ENCODE results near the gene GPR52. TPM values are rescaled to one million over a fixed set of nuclear protein-coding genes. Genes with fewer than 3 reads are reported as not detected.

The GPR52 gene
- polyA plus RNA-seq, 1 donor from 2014 or later: not detected

DNA sequence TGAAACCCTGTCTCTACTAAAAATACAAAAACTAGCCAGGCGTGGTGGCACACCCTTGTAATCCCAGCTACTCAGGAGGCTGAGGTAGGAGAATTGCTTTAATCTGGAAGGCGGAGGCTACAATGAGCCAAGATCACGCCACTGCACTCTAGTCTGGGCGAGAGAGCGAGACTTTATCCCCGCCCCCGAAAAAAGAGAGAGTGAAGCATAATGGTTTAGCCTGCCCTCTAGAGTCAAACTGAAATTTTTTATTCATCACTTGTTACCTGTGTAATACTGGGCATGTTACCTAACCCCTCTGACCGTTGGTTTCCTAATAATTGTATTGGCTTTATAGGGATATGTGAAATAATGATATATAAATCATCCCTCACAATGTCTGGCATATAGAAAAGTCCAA lies 18.8 kb downstream of the GPR52 start:
- no peak overlapping the region for H3K27ac ChIP-seq (ENCODE audit: low read length)
- no peaks in the 10 kb centered on the region for H3K79me2 ChIP-seq (replicated peaks; ENCODE audit: insufficient read depth, low read length)
- TF ChIP-seq REST (IDR thresholded peaks at IDR 0.05; ENCODE audit: borderline replicate concordance) (no peak), POLR2AphosphoS5 (IDR thresholded peaks at IDR 0.05) (no peak), TAF1 (IDR thresholded peaks at IDR 0.05; ENCODE audit: low read depth) (no peak), MXI1 (conservative IDR thresholded peaks at IDR 0.05; ENCODE audit: poor library complexity, severe bottlenecking) (no peak), EZH2 (IDR thresholded peaks at IDR 0.05; ENCODE audit: borderline replicate concordance, insufficient read depth, low read length, poor library complexity, severe bottlenecking) (no peak), EP300 (conservative IDR thresholded peaks at IDR 0.05; ENCODE audit: poor library complexity, severe bottlenecking) (no peak), SMC3 (conservative IDR thresholded peaks at IDR 0.05; ENCODE audit: poor library complexity) (no peak), RAD21 (conservative IDR thresholded peaks at IDR 0.05) (no peak)
- TF ChIP-seq, protein P1, sequence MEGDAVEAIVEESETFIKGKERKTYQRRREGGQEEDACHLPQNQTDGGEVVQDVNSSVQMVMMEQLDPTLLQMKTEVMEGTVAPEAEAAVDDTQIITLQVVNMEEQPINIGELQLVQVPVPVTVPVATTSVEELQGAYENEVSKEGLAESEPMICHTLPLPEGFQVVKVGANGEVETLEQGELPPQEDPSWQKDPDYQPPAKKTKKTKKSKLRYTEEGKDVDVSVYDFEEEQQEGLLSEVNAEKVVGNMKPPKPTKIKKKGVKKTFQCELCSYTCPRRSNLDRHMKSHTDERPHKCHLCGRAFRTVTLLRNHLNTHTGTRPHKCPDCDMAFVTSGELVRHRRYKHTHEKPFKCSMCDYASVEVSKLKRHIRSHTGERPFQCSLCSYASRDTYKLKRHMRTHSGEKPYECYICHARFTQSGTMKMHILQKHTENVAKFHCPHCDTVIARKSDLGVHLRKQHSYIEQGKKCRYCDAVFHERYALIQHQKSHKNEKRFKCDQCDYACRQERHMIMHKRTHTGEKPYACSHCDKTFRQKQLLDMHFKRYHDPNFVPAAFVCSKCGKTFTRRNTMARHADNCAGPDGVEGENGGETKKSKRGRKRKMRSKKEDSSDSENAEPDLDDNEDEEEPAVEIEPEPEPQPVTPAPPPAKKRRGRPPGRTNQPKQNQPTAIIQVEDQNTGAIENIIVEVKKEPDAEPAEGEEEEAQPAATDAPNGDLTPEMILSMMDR (IDR thresholded peaks at IDR 0.05; ENCODE audit: poor library complexity, severe bottlenecking): no peak
- H3K36me3 ChIP-seq (ENCODE audit: insufficient read depth, low read length): no peaks in the 10 kb centered on the region
- H3K9ac ChIP-seq (ENCODE audit: low read length): no peak overlapping the region
- no peaks in the 10 kb centered on the region for H3K27me3 ChIP-seq (ENCODE audit: insufficient read depth, low read depth, low read length)
- no peaks in the 10 kb centered on the region for H4K20me1 ChIP-seq (ENCODE audit: insufficient read depth)
- no peak overlapping the region for H3K4me3 ChIP-seq (ENCODE audit: low read length)
- H2AFZ ChIP-seq (ENCODE audit: low read depth, low read length): no peak overlapping the region
- H3K9me2 ChIP-seq (ENCODE audit: insufficient read depth, low read length): no peaks in the 10 kb centered on the region
- H3F3A ChIP-seq (ENCODE audit: insufficient read depth, low read length, poor library complexity, severe bottlenecking): no peaks in the 10 kb centered on the region
- H3K4me2 ChIP-seq (ENCODE audit: low read length): no peak overlapping the region
- H3K9me3 ChIP-seq (ENCODE audit: low read length): no peaks in the 10 kb centered on the region

DNA sequence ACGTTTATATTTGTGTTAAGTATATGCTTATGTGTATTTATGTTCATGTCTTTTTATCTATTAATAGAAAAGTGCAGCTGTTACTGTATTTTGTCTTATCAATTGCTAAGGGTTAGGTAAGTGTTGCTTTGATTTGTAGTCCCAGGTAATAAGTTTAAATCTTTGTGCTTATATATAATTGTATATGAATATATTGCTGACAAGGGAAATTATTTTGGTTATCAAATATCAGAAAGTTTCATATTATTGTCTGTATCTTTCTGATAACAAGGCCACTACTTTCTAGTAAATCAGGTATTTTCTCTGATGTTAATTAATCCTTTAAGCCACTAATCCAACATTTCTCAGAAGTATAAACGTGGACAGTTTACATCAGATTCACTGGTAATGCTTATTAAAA lies 21.3 kb downstream of the GPR52 start:
- no peak overlapping the region for H3K27ac ChIP-seq (ENCODE audit: low read length)
- no peaks in the 10 kb centered on the region for H3F3A ChIP-seq (ENCODE audit: insufficient read depth, low read length, poor library complexity, severe bottlenecking)
- H3K27me3 ChIP-seq (ENCODE audit: insufficient read depth, low read depth, low read length): no peaks in the 10 kb centered on the region
- H4K20me1 ChIP-seq (ENCODE audit: insufficient read depth): no peaks in the 10 kb centered on the region
- H2AFZ ChIP-seq (ENCODE audit: low read depth, low read length): no peak overlapping the region
- no peaks in the 10 kb centered on the region for H3K36me3 ChIP-seq (ENCODE audit: insufficient read depth, low read length)
- no peak overlapping the region for H3K4me3 ChIP-seq (ENCODE audit: low read length)
- H3K9ac ChIP-seq (ENCODE audit: low read length): no peak overlapping the region
- H3K79me2 ChIP-seq (replicated peaks; ENCODE audit: insufficient read depth, low read length): no peaks in the 10 kb centered on the region
- TF ChIP-seq EP300 (conservative IDR thresholded peaks at IDR 0.05; ENCODE audit: poor library complexity, severe bottlenecking) (no peak), SMC3 (conservative IDR thresholded peaks at IDR 0.05; ENCODE audit: poor library complexity) (no peak), MXI1 (conservative IDR thresholded peaks at IDR 0.05; ENCODE audit: poor library complexity, severe bottlenecking) (no peak), RAD21 (conservative IDR thresholded peaks at IDR 0.05) (no peak), REST (IDR thresholded peaks at IDR 0.05; ENCODE audit: borderline replicate concordance) (no peak), TAF1 (IDR thresholded peaks at IDR 0.05; ENCODE audit: low read depth) (no peak), EZH2 (IDR thresholded peaks at IDR 0.05; ENCODE audit: borderline replicate concordance, insufficient read depth, low read length, poor library complexity, severe bottlenecking) (no peak)
- TF ChIP-seq, protein P1 (IDR thresholded peaks at IDR 0.05; ENCODE audit: poor library complexity, severe bottlenecking): no peak
- H3K4me2 ChIP-seq (ENCODE audit: low read length): no peak overlapping the region
- no peaks in the 10 kb centered on the region for H3K9me3 ChIP-seq (ENCODE audit: low read length)
- H3K9me2 ChIP-seq (ENCODE audit: insufficient read depth, low read length): no peaks in the 10 kb centered on the region

All from neural cell (in vitro differentiated cells).